DMS53 treated with DMSO at 0.1 percent for 48 hours (cell line): ENCODE data around the gene MTMR6.
A peak's percentile ranks its signal among the peaks of the same experiment; 100 is the strongest.

Experiments
- DNase-seq: peaks from one replicate; lab custom pipeline; 2025; ENCODE audit not compliant: unreplicated experiment; lab: John Stamatoyannopoulos, UW

The MTMR6 gene

GRCh38 chr13:25281193-25281934 lies 5.9 kb downstream of the MTMR6 start:
- DNase-seq = no peak

- no peak for DNase-seq
These were observed 6.9 kb downstream of the MTMR6 start for GRCh38 chr13:25280396-25280795.

GRCh38 chr13:25276748-25277147 lies 10.5 kb downstream of the MTMR6 start:
- no peak for DNase-seq

GRCh38 chr13:25268561-25268960 lies 18.7 kb downstream of the MTMR6 start:
- no peak for DNase-seq

- DNase-seq = no peak
These were observed 19.6 kb downstream of the MTMR6 start for GRCh38 chr13:25267715-25268114.

- no peak for DNase-seq
These were observed 20.6 kb downstream of the MTMR6 start for GRCh38 chr13:25266706-25267105.

GRCh38 chr13:25262261-25262660 lies 25.0 kb downstream of the MTMR6 start:
- DNase-seq = no peak

GRCh38 chr13:25253702-25254101 lies 33.6 kb downstream of the MTMR6 start:
- no peak for DNase-seq

GRCh38 chr13:25252752-25253151 lies 34.5 kb downstream of the MTMR6 start:
- DNase-seq = no peak

GRCh38 chr13:25252225-25252624 lies 35.1 kb downstream of the MTMR6 start:
- no peak for DNase-seq

- DNase-seq = no peak
These were observed 38.2 kb downstream of the MTMR6 start for GRCh38 chr13:25249001-25249543.

- DNase-seq = no peak
These were observed 39.2 kb downstream of the MTMR6 start for GRCh38 chr13:25248071-25248470.

GRCh38 chr13:25247360-25247759 lies 39.9 kb downstream of the MTMR6 start:
- no peak for DNase-seq

GRCh38 chr13:25244123-25244522 lies 43.2 kb downstream of the MTMR6 start:
- no peak for DNase-seq

GRCh38 chr13:25242956-25243355 lies 44.3 kb downstream of the MTMR6 start:
- DNase-seq = no peak

GRCh38 chr13:25241007-25241406 lies 46.3 kb downstream of the MTMR6 start:
- no peak for DNase-seq

- DNase-seq = no peak
These were observed 50.2 kb downstream of the MTMR6 start for GRCh38 chr13:25237083-25237482.

- peak; percentile 42 for DNase-seq
These were observed 53.4 kb downstream of the MTMR6 start for GRCh38 chr13:25233861-25234260.

- DNase-seq = peak; percentile 69
These were observed 54.3 kb downstream of the MTMR6 start for GRCh38 chr13:25232937-25233515.

GRCh38 chr13:25231517-25231916 lies 55.8 kb downstream of the MTMR6 start:
- DNase-seq = no peak

- DNase-seq = no peak
These were observed 59.6 kb downstream of the MTMR6 start for GRCh38 chr13:25227690-25228089.

- no peak for DNase-seq
These were observed 61.3 kb downstream of the MTMR6 start for GRCh38 chr13:25225970-25226369.

GRCh38 chr13:25224151-25224550 lies 63.1 kb downstream of the MTMR6 start:
- no peak for DNase-seq
